Epidermal melanocyte (primary cell): ENCODE data around the gene GRM7.

Source experiments
- DNase-seq: peaks from one replicate; pipeline ENCODE4 v3.0.0; 2011; ENCODE audit warnings: low spot score; ENCODE audit not compliant: insufficient read length

The GRM7 gene

DNA sequence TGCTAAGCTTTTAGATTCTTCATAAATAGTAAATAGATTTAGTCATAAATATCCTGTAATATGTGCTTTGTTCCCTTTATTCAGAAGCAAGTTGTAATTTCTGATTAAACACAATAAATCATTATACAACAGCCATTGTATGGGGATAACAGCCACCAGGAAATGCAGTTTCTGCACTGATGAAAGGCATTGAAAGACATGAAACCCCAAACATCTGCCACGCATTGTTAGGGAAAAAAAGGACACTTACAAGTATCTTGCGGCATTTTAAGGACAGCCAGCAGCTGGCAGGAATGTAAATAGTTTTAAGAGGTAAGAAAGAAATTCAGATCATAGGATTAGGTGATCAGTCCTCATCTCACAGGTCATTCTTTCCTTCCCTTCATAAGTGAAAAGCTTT, 839.6 kb downstream of the GRM7 start:
- DNase-seq: no peak

DNA sequence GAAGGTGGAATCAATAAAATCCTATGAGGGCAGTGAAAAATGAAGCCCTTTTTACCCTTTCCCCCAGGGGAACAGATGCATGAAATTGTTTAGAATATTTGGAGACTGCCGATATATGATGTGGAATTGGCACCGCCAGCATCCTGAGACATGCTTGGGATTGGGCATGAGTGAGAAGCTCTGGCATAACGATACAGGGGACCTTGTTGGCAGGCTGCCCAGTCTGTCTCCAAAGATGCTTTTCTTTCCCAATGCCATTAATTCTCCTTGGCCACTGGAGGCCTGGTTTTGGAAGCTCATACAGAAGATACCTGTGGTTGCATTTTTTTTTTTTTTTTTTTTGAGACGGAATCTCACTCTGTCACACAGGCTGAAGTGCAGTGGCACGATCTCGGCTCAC, 840.1 kb downstream of the GRM7 start:
- DNase-seq: no peak

DNA sequence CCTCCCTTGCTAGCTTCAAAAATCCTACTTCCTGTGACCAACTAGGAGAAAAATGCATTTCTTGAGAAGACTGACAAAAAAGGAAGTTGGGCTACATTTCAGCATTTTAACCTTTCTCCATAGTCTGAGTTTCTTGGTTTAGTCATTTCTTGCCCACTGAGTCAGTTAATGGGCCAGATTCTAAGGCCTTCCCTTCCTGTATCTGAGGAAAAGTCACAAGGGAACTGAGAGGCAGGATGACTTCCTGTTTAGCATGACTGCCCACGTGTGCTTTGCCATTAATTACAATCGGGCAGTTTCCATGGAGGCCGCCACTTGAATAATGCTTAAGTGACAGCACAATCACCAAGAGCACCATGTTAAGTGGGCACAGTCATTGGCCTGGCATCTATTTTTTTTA, 846.3 kb downstream of the GRM7 start:
- no peak for DNase-seq

DNA sequence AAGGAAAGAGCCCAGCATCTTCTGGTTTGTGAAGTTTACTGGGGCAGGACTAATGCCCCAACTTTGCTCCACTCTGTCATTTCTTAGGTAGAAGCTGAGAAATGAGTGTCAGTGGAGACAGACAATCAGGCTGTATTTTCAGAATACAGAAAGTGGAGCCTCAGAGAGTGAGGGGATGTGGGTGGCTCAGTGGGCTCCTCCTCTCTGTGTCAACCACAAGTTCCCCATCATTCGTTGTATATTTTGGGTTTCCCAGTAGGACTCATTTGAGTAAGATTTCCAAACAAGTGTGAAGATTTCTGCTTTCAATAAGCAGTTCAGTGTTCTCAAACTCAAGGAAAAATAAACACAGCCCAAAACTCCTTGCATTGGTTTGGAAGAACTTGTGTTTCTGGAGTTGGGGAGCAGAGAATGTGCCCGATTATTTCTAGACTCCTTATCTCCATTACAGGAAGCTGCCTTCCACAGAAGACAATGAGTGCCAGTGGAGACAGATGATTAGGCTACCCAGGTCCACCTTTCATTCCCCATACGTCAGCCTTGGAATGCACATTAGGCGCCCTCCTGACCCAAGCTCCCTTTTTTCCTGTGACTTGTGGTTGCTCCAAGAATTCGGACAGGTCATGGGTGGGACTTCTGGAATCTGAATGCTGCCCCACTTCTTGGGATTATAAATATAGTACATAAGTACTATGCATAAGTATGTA, 848.6 kb downstream of the GRM7 start:
- no peak for DNase-seq

DNA sequence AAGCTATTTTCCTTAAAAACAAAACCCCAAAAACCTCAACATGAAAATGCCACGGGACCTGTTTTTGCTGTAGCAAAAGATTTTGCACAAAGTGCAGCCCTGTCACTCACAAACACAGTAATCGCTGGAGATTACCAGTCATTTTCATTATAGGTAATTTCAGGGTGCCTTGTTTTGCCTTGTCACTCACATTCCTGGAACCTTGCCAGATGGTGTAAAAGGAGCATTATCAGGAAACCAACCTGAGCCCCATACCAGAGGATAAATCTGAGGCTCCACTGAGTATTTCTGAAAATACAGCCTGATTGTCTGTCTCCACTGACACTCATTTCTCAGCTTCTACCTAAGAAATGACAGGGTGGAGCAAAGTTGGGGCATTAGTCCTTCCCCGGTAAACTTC, 849.4 kb downstream of the GRM7 start:
- no peak for DNase-seq

DNA sequence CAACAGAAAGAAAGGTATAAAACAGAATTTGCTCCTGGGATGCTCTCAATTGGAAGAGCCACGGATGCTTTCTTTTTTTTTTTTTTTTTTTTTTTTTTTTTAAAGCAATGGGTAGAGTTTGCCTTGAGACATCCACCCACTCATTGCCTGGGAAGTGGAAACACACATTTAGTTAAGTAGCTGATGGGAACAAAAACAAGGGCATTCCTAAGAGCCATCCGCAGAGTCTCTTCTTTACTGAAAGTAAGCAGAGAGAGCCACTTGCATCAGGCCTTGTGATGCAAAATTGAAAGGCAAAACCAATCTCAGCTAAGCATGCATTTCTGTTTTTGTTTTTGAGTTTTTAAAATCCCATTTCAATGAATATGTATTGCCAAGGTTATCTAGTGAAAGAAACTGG, 852.8 kb downstream of the GRM7 start:
- DNase-seq: no peak

DNA sequence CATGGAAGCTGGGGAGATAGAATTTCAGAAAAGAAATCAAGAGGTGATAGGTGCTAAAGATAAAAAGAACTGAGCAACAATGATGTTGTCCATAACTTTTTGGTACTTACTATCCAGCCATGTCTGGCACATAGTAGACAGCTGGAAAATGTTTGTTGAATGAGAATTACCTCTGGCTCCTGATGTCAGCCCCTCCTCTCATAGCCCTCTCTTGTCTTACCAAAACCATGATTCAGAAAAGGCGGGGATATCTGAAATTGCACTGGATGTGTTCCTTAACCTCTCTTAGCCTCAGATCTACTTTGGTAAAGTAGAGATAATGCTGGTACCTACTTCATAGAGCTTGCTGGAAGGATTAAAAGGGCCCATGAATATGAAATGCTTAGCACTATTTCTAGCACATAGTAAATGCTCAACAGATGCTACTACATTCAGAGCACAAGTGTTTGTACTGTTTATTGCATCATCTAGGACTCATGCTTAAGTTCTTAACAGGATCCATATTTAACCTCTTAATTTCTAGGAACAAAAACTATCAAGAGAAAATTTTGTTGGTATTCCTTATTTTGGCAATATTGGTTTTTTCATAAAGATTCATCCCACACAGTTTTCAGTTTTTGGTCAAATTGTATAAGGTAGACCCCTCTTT, 859.9 kb downstream of the GRM7 start:
- no peak for DNase-seq

DNA sequence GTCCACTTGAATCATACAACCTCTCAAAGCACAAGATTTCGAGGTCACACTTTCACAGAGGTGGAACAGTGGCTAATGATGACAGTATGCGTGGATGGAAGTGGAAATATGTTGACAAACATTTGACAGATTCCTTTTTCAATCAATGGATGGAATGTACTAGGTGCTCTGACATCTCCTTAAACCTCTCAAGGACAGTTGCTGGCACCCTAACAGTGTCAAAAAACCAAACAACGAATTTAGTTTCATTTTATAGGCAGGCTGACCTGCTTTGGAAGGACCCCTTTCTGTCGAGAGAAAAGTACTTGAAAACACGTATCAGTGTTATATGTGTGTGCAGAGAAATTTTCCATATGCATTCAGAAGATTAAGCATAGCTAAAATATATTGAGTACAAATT, 861.0 kb downstream of the GRM7 start:
- DNase-seq: no peak

DNA sequence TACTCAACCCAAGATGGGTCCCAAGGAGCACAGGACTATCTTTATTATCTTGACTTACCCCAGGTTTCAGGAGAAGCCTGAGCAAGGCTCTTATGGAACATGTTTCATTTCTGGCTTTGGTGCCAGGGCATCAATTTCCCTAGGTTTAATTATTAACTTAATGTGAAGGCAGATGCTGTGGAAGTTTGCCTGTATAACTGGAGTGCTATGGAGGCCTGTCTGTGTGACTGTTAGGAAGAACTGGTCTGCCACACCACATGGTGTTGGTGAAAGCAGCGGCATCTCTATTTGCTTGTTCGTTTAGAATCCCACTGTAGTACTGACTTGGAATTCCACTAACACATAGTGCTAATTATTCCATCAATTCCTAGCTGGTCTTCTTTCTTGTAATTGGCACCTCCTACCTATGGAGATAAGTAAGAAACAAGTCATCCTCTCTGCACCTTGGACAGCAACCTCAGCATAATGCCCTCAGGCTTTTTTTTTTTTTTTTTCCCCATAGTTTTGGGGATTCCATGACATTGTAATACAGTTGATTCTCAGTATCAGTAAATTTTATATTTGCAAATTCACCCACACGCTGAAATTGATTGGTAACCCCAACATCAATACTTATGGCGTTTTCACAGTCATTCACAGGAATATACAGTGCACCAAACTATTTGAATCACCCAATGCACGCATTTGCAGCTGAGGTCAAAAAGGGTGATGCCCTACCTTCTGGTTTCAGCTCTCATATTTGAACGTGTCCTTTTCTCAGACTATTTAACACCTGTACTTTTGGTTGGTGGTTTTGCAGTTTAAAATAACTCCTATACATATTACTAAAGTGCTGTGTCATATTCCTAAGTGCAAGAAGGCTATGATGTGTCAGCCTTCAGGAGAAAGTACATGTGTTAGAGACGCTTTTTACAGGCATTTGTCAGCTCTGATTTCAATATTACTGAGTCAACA, 867.9 kb downstream of the GRM7 start:
- DNase-seq: no peak

DNA sequence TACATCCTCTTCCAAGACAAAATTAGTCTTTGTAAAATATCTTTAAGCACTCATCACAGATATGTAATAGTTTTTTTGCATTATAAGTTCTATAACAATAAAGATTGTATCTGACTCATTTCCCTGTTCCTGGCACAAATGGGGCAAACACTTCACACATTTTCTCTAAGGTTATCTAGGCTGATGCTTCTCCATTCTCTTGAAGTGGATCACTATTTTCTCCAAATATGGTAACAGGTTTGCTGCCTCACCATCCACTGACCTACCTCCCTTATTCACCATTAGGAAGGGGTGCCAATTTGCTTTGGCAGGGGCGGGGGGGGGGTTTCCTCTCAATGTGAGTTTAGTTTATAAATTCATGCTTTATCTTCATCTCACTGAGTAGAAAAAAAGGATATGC, 873.0 kb downstream of the GRM7 start:
- no peak for DNase-seq

DNA sequence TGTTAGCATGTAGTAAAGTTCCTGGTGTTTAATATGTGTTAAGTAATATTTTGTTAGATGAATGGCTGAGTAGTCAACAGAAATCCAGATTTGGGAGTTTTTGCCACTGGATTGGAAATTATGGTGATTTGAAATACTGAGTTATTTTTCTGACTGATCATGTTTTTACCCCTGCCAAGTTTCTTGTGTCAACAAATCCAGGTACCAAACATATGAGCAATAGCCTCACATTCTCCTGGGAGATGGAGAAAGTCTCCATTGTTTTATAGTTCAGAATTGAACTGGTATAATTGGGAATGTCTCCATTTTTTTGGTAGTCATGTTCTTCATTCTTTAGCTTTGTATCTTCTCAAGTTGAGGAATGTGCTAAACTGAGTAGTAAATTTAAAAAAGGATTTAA, 873.5 kb downstream of the GRM7 start:
- no peak for DNase-seq

DNA sequence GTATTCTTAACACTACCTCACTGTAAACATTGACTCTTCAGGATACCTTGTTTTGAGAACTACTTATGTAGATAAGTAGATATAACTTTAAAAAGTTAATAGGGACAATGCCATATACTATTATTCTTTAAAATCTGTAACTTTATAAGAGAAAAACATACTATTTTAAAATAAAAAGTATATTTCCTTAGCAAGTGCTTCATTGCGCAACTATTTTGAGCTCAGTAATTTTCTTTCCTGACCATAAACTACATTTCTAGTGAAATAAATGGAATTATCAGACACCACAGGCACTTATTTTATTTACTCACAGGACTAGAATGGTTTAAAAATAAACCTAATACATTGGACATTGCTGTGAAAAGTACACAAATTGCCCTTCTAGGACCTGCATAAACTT, 876.3 kb downstream of the GRM7 start:
- no peak for DNase-seq

DNA sequence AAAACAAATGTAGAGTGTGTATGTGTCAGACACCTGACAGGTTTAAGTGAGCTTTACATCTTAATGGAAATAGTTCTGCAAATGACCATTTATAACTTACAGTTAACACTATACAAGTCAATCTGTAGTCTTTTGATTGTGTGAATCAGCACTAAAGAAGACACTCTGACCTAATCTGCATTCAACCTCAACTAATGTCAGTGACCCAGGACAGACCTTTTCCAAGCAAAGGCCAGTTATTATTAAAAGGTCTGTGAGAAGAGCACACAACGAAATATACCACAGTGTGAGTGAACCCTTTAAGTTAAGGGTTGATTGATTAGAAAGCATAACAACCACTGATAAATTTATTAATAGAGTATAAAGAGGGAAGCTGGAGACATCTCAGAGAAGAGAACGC, 878.8 kb downstream of the GRM7 start:
- DNase-seq: no peak

DNA sequence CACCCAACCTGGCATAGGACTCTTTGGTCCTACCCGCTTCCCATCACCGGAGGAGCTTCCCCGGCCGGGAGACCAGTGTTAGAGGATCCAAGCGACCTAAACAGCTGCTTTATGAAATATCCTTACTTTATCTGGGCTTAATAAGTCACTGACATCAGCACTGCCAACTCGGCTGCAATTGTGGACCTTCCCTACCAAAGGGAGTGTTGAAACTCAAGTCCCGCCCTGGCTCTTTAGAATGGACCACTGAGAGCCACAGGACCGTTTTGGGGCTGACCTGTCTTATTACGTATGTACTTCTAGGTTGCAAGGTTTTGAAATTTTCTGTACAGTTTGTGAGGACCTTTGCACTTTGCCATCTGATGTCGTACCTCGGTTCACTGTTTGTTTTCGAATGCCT, 879.5 kb downstream of the GRM7 start:
- no peak for DNase-seq

DNA sequence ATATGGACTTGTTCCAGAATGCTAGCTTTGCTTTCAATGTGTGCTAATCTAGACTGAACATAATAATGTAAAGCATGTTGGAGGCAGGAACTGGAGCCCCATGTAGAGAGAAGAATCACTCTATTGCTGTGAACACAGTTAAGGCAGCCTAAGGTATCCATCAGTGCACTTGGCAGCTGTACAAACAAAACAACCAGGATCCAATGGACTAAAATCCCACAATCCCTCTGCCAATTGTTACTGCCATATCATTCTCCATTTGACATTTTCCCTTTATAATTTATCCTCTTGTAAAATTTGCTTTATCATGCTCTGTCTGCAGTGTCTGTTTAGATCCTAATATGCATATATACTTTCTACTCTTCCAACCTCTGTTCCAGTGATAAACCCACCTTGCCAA, 883.9 kb downstream of the GRM7 start:
- DNase-seq: no peak

DNA sequence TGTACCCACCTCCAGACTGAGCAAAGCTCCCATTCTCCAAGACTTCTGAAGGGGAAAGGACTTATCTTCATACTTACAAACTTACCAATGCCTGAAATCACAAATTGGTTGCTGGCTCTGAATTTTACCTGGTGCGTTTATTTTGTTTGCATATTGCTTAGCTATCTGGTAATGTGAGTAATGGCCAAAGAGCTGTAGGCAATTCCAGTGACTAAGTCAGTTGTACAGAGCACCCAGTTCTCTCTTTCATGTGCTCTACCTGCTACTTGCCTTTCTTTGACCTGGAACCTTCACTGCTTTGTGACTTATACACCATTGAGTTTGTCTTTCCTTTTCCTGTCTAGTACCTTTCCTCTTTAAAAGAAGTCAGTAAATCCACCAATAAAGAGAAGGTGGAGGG, 884.8 kb downstream of the GRM7 start:
- DNase-seq: no peak

DNA sequence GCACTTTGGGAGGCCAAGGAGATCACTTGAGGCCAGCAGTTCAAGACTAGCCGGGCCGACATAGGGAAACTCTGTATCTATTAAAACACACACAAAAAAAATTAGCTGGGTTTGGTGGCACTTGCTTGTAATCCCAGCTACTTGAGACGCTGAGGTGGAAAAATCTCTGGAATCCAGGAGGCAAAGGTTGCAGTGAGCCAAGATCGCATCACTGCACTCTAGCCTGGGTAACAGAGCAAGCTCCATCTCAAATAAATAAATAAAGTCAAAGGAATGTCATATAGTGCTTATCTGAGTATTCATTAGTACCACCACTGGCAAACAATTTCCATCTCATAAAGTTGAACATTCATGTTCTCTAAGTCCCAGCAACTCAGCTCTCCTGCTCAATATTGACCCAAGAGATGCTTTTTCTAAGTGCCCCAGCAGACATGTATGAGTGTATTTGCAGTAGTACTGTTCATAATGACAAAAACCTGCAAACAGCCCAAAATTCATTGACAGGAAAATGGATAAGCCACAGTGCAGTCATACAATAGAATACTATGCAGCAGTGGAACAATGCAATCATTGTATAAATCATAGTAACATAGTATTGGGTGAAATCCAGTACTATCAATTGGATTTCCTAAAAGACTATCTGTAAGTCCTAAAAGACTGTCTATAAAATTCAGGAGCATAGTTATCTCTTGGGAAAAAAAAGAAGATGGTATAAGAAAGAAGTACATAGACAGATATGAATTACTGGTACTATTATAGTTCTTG, 889.2 kb downstream of the GRM7 start:
- no peak for DNase-seq

DNA sequence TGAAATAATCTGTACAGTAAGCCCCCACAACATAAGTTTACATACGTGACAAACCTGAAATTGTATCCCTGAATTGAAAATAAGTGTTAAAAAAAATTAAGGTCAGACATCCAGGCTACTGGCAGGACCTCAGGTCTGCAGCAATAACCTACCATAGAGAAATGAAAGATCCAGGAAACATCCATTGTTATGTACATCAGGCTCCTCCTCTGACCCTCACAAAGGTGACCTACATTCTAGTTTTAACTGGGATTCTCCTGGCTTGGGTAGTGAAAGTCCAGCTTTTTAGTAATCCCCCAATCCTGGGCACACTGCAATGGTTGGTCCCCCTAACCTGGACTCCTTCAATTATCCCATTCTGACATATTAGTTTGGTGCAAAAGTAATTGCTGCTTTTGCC, 891.1 kb downstream of the GRM7 start:
- DNase-seq: no peak

DNA sequence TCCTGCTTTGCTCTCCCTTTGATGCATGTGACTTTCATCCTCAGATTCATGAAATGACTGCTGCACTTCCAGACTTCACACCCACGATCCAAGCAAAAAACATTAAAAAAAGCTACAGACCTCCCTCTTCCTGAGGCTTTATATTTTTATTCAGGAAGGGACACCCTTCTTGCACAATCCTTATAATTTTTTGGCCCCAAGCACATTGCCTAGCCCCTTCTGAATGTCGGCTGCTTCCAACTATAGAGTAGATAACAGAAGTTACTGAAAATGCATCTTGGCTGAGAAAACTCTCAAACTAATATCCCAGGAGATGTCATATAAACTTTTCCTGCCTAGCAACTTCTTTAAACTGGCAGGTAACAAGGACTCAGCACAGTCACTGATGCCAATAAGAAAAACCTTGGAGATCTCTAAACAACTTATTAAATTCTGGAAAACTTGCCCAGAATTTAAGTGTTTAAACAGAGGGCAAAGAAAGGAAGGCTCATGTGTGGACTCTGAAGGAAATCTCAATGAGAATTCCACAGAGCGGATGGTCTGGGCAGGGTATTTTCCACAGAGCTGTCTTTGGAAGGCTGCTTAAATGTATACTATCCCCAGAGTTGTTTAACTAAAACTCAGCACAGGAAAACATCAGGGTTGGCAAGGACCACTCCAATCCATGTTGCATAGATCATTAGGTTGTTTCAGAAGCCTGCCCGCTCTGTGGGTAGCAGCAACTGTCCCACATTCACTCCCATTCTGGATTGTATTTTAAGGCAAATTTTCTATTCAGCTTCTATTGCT, 893.9 kb downstream of the GRM7 start:
- no peak for DNase-seq

DNA sequence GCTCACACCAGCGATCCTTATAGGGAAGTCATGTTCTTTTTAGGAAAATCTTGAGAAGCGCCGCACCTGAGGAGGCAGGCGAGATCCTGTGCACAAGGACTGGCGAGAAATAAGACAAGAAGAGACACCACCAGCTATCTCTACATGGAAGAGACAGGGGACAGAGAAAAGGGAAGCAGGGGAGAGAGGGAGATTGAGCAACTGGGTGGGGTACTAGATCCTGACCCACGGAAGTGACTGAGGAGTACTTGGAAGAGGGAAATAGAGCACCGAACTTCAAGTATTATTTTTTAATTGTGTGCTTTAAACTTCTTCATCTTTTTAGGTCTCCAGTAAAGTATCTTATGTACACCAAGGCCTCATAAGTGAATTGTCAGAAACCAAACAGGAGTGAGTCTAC, 898.7 kb downstream of the GRM7 start:
- no peak for DNase-seq

DNA sequence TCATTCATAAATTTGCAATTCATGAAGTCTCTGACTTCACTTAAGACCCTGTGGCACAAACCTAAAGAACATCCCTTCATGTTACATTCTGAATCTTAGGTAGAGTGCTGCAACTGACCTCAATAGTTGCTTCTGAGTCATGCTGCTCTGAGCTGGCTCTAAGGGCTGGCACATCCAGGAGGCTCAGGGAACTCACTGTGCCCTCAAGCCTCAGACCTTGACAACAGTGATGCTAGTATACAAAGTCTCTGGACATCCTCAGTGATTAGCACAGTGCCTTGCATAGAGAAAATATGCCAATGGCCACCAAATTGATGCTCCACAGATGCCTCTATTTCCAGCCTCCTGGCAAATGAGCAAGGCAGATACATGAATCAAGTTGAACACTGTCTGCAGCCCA, 899.8 kb downstream of the GRM7 start:
- no peak for DNase-seq
